H1 (cell line): ENCODE data around the gene LRRC18. TPM values are rescaled to one million over a fixed set of nuclear protein-coding genes. Genes with fewer than 3 reads are reported as not detected.

Experiments
- CHD7 ChIP-seq: fragments of 300-600 bp; sonication (generic); IDR thresholded peaks from 2 replicates; pipeline ENCODE4 v1.7.1; 2012; ENCODE audit warnings: low read length, moderate library complexity, mild to moderate bottlenecking, inconsistent platforms; ENCODE audit not compliant: insufficient replicate concordance
- EGR1 ChIP-seq: IDR thresholded peaks from 2 replicates; pipeline ENCODE4 v1.6.1; 2011; ENCODE audit warnings: low read depth, low read length, borderline replicate concordance
- HDAC2 ChIP-seq, 2 experiments: fragments of 300-600 bp in 1 of 2; sonication (generic) in 1 of 2; IDR thresholded peaks; 2 replicates each; pipeline ENCODE4 v1.6.1; 2011 to 2012; ENCODE audit warnings: low read depth in 2 of 2, low read length in 2 of 2, mild to moderate bottlenecking in 2 of 2, moderate library complexity in 2 of 2, borderline replicate concordance in 1 of 2, inconsistent platforms in 1 of 2
- KDM5A ChIP-seq: fragments of 200-600 bp; IDR thresholded peaks from 2 replicates; pipeline ENCODE4 v1.7.1; 2012; ENCODE audit warnings: mild to moderate bottlenecking, low read length, inconsistent platforms, mixed read lengths
- MAFK ChIP-seq: IDR thresholded peaks from 2 replicates; pipeline ENCODE4 v1.6.1; 2012; ENCODE audit warnings: low read depth, mild to moderate bottlenecking, improper control_type of control experiment, low read length
- POLR2A ChIP-seq, 2 experiments: IDR thresholded peaks; 1 replicate in 1 of 2; 2 replicates in 1 of 2; pipeline ENCODE4 v1.6.1; 2011; ENCODE audit warnings: low read depth in 2 of 2, low read length in 2 of 2, mild to moderate bottlenecking in 2 of 2; ENCODE audit errors: control extremely low read depth in 1 of 2
- polyA plus RNA-seq, 7 experiments: library from polyadenylated mRNA; depleted of rRNA in 3 of 7; stranded (reverse) in 5 of 7; unstranded in 2 of 7; fragments of >200 nt in 5 of 7; fragments of 200-250 nt in 2 of 7; gene quantifications; 1 replicate in 5 of 7; 2 replicates in 1 of 7; 4 replicates in 1 of 7; pipeline versions ENCODE4 v1.2.1 to v1.2.3, GENCODE V29; 2011 to 2013; ENCODE audit warnings: missing spikeins in 2 of 7, mixed read lengths in 2 of 7
- total RNA-seq: library from RNA; stranded (reverse); fragmentation: NEBNext Ultra II Directional; extraction: Animal tissue kit (Norgen Biotek cat#: 25700); gene quantifications from 2 replicates; pipeline ENCODE4 v1.2.1, GENCODE V29; 2021

The LRRC18 gene
- total and polyA plus RNA-seq, 2 of the 8 experiments (the other 6 are each of a cell fraction or from before 2014, with no cell fraction given): not detected

- no peak for TF ChIP-seq CHD7
- TF ChIP-seq KDM5A: no peak
- no peak for TF ChIP-seq EGR1
- TF ChIP-seq MAFK: no peak
- TF ChIP-seq POLR2A (IDR thresholded peaks at IDR 0.05; ENCODE audit: control extremely low read depth in 1 of 2, low read depth in 2 of 2, low read length in 2 of 2): no peak
- TF ChIP-seq HDAC2 (IDR thresholded peaks at IDR 0.05; ENCODE audit: borderline replicate concordance in 1 of 2, low read depth in 2 of 2, low read length in 2 of 2): no peak
Measured at GRCh38 chr10:48881937-48882336, 57.7 kb downstream of the LRRC18 start (continued).
